Neural cell (in vitro differentiated cells): ENCODE data around the gene ZDHHC14. TPM values are rescaled to one million over a fixed set of nuclear protein-coding genes. Genes with fewer than 3 reads are reported as not detected.

Experiments used
- H2AFZ ChIP-seq: fragments of 200-600, 300-800 bp; sonication (generic), shearing (Covaris generic); 2 replicates; pipeline ENCODE4 v1.6.0; 2014; ENCODE audit warnings: low read depth, mild to moderate bottlenecking, antibody characterized with exemption, low read length, moderate library complexity
- H3F3A ChIP-seq: fragments of 200-600 bp; shearing (Covaris generic); 2 replicates; pipeline ENCODE4 v1.6.1; 2016; ENCODE audit warnings: mild to moderate bottlenecking, moderate library complexity, mixed read lengths, antibody characterized with exemption, low read length; ENCODE audit not compliant: insufficient read depth, poor library complexity, severe bottlenecking
- H3K27ac ChIP-seq: fragments of 200-600, 300-800 bp; sonication (generic), shearing (Covaris generic); 2 replicates; pipeline ENCODE4 v1.5.1; 2014; ENCODE audit warnings: mild to moderate bottlenecking, low read length, moderate library complexity
- H3K27me3 ChIP-seq: fragments of 300-800, 200-600 bp; sonication (generic), shearing (Covaris generic); 2 replicates; pipeline ENCODE4 v1.6.0; 2014; ENCODE audit warnings: mild to moderate bottlenecking, low read depth, low read length, moderate library complexity; ENCODE audit not compliant: insufficient read depth
- H3K36me3 ChIP-seq: fragments of 300-800, 200-600 bp; sonication (generic), shearing (Covaris generic); 2 replicates; pipeline ENCODE4 v1.5.1; 2014; ENCODE audit warnings: mild to moderate bottlenecking, antibody characterized with exemption, low read length, moderate library complexity; ENCODE audit not compliant: insufficient read depth
- H3K4me2 ChIP-seq: fragments of 300-800, 200-600 bp; sonication (generic), shearing (Covaris generic); 2 replicates; pipeline ENCODE4 v1.6.0; 2014; ENCODE audit warnings: mild to moderate bottlenecking, low read length
- H3K4me3 ChIP-seq: fragments of 300-800, 200-600 bp; sonication (generic), shearing (Covaris generic); 2 replicates; pipeline ENCODE4 v1.5.1; 2014; ENCODE audit warnings: mild to moderate bottlenecking, low read length, moderate library complexity
- H3K79me2 ChIP-seq: fragments of 200-600 bp; shearing (Covaris generic); replicated peaks from 2 replicates; pipeline ENCODE4 v1.6.0; 2014; ENCODE audit warnings: mild to moderate bottlenecking, low read length, moderate library complexity; ENCODE audit not compliant: insufficient read depth
- H3K9ac ChIP-seq: fragments of 300-800, 200-600 bp; sonication (generic), shearing (Covaris generic); 2 replicates; pipeline ENCODE4 v1.6.1; 2016; ENCODE audit warnings: mild to moderate bottlenecking, low read length, mixed read lengths
- H3K9me2 ChIP-seq: fragments of 200-600 bp; shearing (Covaris generic); 2 replicates; pipeline ENCODE4 v1.6.1; 2016; ENCODE audit warnings: mild to moderate bottlenecking, low read length, mixed read lengths; ENCODE audit not compliant: insufficient read depth
- H3K9me3 ChIP-seq: fragments of 200-600, 300-800 bp; sonication (generic), shearing (Covaris generic); 2 replicates; pipeline ENCODE4 v1.6.1; 2016; ENCODE audit warnings: mild to moderate bottlenecking, mixed run types, low read length, moderate library complexity, mixed read lengths
- H4K20me1 ChIP-seq: fragments of 200-600 bp; shearing (Covaris generic); 2 replicates; pipeline ENCODE4 v1.6.1; 2016; ENCODE audit warnings: mild to moderate bottlenecking, mixed run types; ENCODE audit not compliant: insufficient read depth
- CTCF ChIP-seq: fragments of 450-650 bp; IDR thresholded peaks from 2 replicates; pipeline ENCODE4 v1.5.1; 2014; ENCODE audit warnings: antibody characterized with exemption, mild to moderate bottlenecking, moderate library complexity; ENCODE audit not compliant: poor library complexity, severe bottlenecking
- EP300 ChIP-seq: fragments of 450-650 bp; conservative IDR thresholded peaks from 2 replicates; pipeline ENCODE4 v1.6.1; 2014; ENCODE audit warnings: antibody characterized with exemption, mild to moderate bottlenecking, moderate library complexity; ENCODE audit not compliant: poor library complexity, severe bottlenecking
- EZH2 ChIP-seq: fragments of 200-600, 300-800 bp; shearing (Covaris generic), sonication (generic); IDR thresholded peaks from 2 replicates; pipeline ENCODE4 v1.6.1; 2014; ENCODE audit warnings: antibody characterized with exemption, low read length, borderline replicate concordance, mild to moderate bottlenecking; ENCODE audit not compliant: insufficient read depth, poor library complexity, severe bottlenecking
- MXI1 ChIP-seq: fragments of 450-650 bp; conservative IDR thresholded peaks from 2 replicates; pipeline ENCODE4 v1.6.1; 2014; ENCODE audit warnings: antibody characterized with exemption, mild to moderate bottlenecking; ENCODE audit not compliant: poor library complexity, severe bottlenecking
- POLR2AphosphoS5 ChIP-seq: IDR thresholded peaks from 2 replicates; pipeline ENCODE4 v1.6.1; 2012
- RAD21 ChIP-seq: fragments of 450-650 bp; conservative IDR thresholded peaks from 2 replicates; pipeline ENCODE4 v1.6.1; 2014; ENCODE audit warnings: antibody characterized with exemption, mild to moderate bottlenecking, moderate library complexity
- REST ChIP-seq: IDR thresholded peaks from 2 replicates; pipeline ENCODE4 v1.6.1; 2012; ENCODE audit warnings: borderline replicate concordance
- SMC3 ChIP-seq: fragments of 450-650 bp; conservative IDR thresholded peaks from 2 replicates; pipeline ENCODE4 v1.6.1; 2014; ENCODE audit warnings: antibody characterized with exemption, mild to moderate bottlenecking, moderate library complexity; ENCODE audit not compliant: poor library complexity
- TAF1 ChIP-seq: IDR thresholded peaks from 2 replicates; pipeline ENCODE4 v1.6.1; 2012; ENCODE audit warnings: low read depth
- polyA plus RNA-seq: library from polyadenylated mRNA; depleted of rRNA; stranded (reverse); fragments of >200 nt; gene quantifications from 2 replicates; pipeline ENCODE4 v1.2.3, GENCODE V29; 2014

Gene ZDHHC14
- polyA plus RNA-seq, 1 donor from 2014 or later = 4.1 TPM

GRCh38 chr6:157468054-157468453 lies 87.1 kb downstream of the ZDHHC14 start:
- Histone ChIP-seq H3K9ac (no peak overlapping the region), H3K79me2 (no peaks in the 10 kb centered on the region), H3K27ac (no peak overlapping the region), H3K9me2 (no peaks in the 10 kb centered on the region), H4K20me1 (no peaks in the 10 kb centered on the region), H3K27me3 (no peaks in the 10 kb centered on the region), H3K4me2 (no peak overlapping the region), H3K36me3 (no peaks in the 10 kb centered on the region), H3K4me3 (no peak overlapping the region), H3K9me3 (no peaks in the 10 kb centered on the region), H3F3A (no peaks in the 10 kb centered on the region), H2AFZ (no peak overlapping the region)
- TF ChIP-seq RAD21 = no peak
- TF ChIP-seq SMC3 = no peak
- no peak for TF ChIP-seq EP300
- TF ChIP-seq EZH2 = no peak
- TF ChIP-seq REST = no peak
- TF ChIP-seq TAF1 = no peak
- TF ChIP-seq MXI1 = no peak
- TF ChIP-seq CTCF = no peak
- no peak for TF ChIP-seq POLR2AphosphoS5

GRCh38 chr6:157468574-157468973 lies 87.6 kb downstream of the ZDHHC14 start:
- no peaks in the 10 kb centered on the region for H3K9me3 ChIP-seq
- no peak overlapping the region for H3K4me2 ChIP-seq
- H4K20me1 ChIP-seq = no peaks in the 10 kb centered on the region
- no peaks in the 10 kb centered on the region for H3F3A ChIP-seq
- H3K4me3 ChIP-seq = no peak overlapping the region
- no peaks in the 10 kb centered on the region for H3K9me2 ChIP-seq
- no peak overlapping the region for H3K9ac ChIP-seq
- H3K79me2 ChIP-seq = no peaks in the 10 kb centered on the region
- no peak overlapping the region for H2AFZ ChIP-seq
- H3K36me3 ChIP-seq = no peaks in the 10 kb centered on the region
- no peaks in the 10 kb centered on the region for H3K27me3 ChIP-seq
- TF ChIP-seq SMC3 = no peak
- TF ChIP-seq TAF1 = no peak
- no peak for TF ChIP-seq REST
- no peak for TF ChIP-seq POLR2AphosphoS5
- no peak for TF ChIP-seq CTCF
- TF ChIP-seq RAD21 = no peak
- no peak for TF ChIP-seq EP300
- no peak for TF ChIP-seq MXI1
- TF ChIP-seq EZH2 = no peak
- H3K27ac ChIP-seq = no peak overlapping the region
